ENCODE results near the gene ZBP1.

Gene ZBP1

GRCh38 chr20:57566399-57566798, 53.8 kb downstream of the ZBP1 start:
- H3K4me1 ChIP-seq (ENCODE audit: control insufficient read depth, low read length) = no peaks in the 10 kb centered on the region
- no peaks in the 10 kb centered on the region; the same call in 1 of the 2 replicates for H3K27me3 ChIP-seq (ENCODE audit: control insufficient read depth, low read length)
- no peaks in the 10 kb centered on the region for H3F3A ChIP-seq (ENCODE audit: control insufficient read depth, insufficient read depth)
- H3K36me3 ChIP-seq (ENCODE audit: control insufficient read depth, low read length) = no peaks in the 10 kb centered on the region
- TF ChIP-seq CTCF (IDR thresholded peaks at IDR 0.05; ENCODE audit: low read depth, low read length, poor library complexity, severe bottlenecking) (no peak), EZH2phosphoT487 (IDR thresholded peaks at IDR 0.05; ENCODE audit: borderline replicate concordance, low read length) (no peak)
- no peaks in the 10 kb centered on the region for H3K79me2 ChIP-seq (ENCODE audit: control insufficient read depth, low read length)
- no peak overlapping the region for H3K4me2 ChIP-seq (ENCODE audit: low read length)
- no peaks in the 10 kb centered on the region for H3K9me2 ChIP-seq (replicated peaks; ENCODE audit: control insufficient read depth, low read length)
- no peaks in the 10 kb centered on the region for H4K20me1 ChIP-seq (ENCODE audit: control insufficient read depth, insufficient read depth, low read depth, low read length)
- no peak overlapping the region for H3K4me3 ChIP-seq (ENCODE audit: low read length)
- H3K27ac ChIP-seq (ENCODE audit: low read depth, low read length) = no peak overlapping the region
- no peaks in the 10 kb centered on the region for H3K9me3 ChIP-seq (ENCODE audit: control insufficient read depth, insufficient read depth, low read length)

GRCh38 chr20:57564951-57565642, 55.1 kb downstream of the ZBP1 start:
- no peaks in the 10 kb centered on the region for H3K9me3 ChIP-seq (ENCODE audit: control insufficient read depth, insufficient read depth, low read length)
- no peaks in the 10 kb centered on the region for H3K79me2 ChIP-seq (ENCODE audit: control insufficient read depth, low read length)
- H3K27ac ChIP-seq (ENCODE audit: low read depth, low read length) = no peak overlapping the region
- no peaks in the 10 kb centered on the region for H4K20me1 ChIP-seq (ENCODE audit: control insufficient read depth, insufficient read depth, low read depth, low read length)
- no peaks in the 10 kb centered on the region for H3F3A ChIP-seq (ENCODE audit: control insufficient read depth, insufficient read depth)
- H3K27me3 ChIP-seq (ENCODE audit: control insufficient read depth, low read length) = peaks cover 5% of the 10 kb centered on the region
- H3K36me3 ChIP-seq (ENCODE audit: control insufficient read depth, low read length) = no peaks in the 10 kb centered on the region
- H3K4me3 ChIP-seq (ENCODE audit: low read length) = no peak overlapping the region
- H3K9me2 ChIP-seq (replicated peaks; ENCODE audit: control insufficient read depth, low read length) = no peaks in the 10 kb centered on the region
- no peaks in the 10 kb centered on the region for H3K4me1 ChIP-seq (ENCODE audit: control insufficient read depth, low read length)
- TF ChIP-seq CTCF (IDR thresholded peaks at IDR 0.05; ENCODE audit: low read depth, low read length, poor library complexity, severe bottlenecking) = no peak
- TF ChIP-seq EZH2phosphoT487 (IDR thresholded peaks at IDR 0.05; ENCODE audit: borderline replicate concordance, low read length) = no peak
- no peak overlapping the region for H3K4me2 ChIP-seq (ENCODE audit: low read length)

GRCh38 chr20:57564180-57564802, 55.9 kb downstream of the ZBP1 start:
- H3K36me3 ChIP-seq (ENCODE audit: control insufficient read depth, low read length) = no peaks in the 10 kb centered on the region
- H3K9me2 ChIP-seq (replicated peaks; ENCODE audit: control insufficient read depth, low read length) = no peaks in the 10 kb centered on the region
- H3K9me3 ChIP-seq (ENCODE audit: control insufficient read depth, insufficient read depth, low read length) = no peaks in the 10 kb centered on the region
- TF ChIP-seq EZH2phosphoT487 (IDR thresholded peaks at IDR 0.05; ENCODE audit: borderline replicate concordance, low read length) (no peak), CTCF (IDR thresholded peaks at IDR 0.05; ENCODE audit: low read depth, low read length, poor library complexity, severe bottlenecking) (no peak)
- H3K4me2 ChIP-seq (ENCODE audit: low read length) = no peak overlapping the region
- no peak overlapping the region for H3K4me3 ChIP-seq (ENCODE audit: low read length)
- H3K79me2 ChIP-seq (ENCODE audit: control insufficient read depth, low read length) = no peaks in the 10 kb centered on the region
- no peak overlapping the region for H3K27ac ChIP-seq (ENCODE audit: low read depth, low read length)
- H4K20me1 ChIP-seq (ENCODE audit: control insufficient read depth, insufficient read depth, low read depth, low read length) = no peaks in the 10 kb centered on the region
- no peaks in the 10 kb centered on the region for H3F3A ChIP-seq (ENCODE audit: control insufficient read depth, insufficient read depth)
- H3K27me3 ChIP-seq (ENCODE audit: control insufficient read depth, low read length) = peaks cover 13% of the 10 kb centered on the region
- H3K4me1 ChIP-seq (ENCODE audit: control insufficient read depth, low read length) = no peaks in the 10 kb centered on the region
